AG09309 (cell line): Measurements from ENCODE around the gene REM2.

Experiments
- DNase-seq: peaks from one replicate; pipeline ENCODE4 v3.0.0-alpha.2; 2010; ENCODE audit warnings: low read depth
- H3K4me3 ChIP-seq: 2 replicates; pipeline ENCODE4 v1.5.1; 2011; ENCODE audit warnings: mild to moderate bottlenecking, low read depth, low read length, moderate library complexity; ENCODE audit not compliant: control insufficient read depth
- TF ChIP-seq, protein P1 (sequence below): IDR thresholded peaks from 2 replicates; pipeline ENCODE4 v1.5.1; 2011; ENCODE audit warnings: mild to moderate bottlenecking, low read depth, low read length, inconsistent platforms; ENCODE audit not compliant: insufficient read depth, control insufficient read depth; ENCODE audit errors: missing control alignments

Gene REM2

DNA sequence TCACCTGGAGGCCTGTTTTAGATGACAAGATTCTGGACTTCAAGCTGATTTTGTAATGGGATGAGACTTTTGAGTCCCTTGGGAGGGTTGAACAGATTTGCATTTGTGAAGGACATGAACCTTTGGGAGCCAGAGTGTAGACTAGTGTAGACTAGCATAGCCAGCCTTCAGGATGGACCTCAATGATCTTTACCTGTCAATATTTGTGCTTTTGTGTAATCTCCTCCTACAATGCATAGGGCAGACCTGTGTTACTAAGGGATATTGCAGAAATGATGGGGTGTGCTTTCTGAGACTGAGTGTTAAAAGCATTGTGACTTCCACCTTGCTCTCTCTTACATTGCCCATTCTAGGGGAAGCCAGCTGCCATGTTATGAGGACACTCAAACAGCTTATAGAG is 21.4 kb upstream of the REM2 start:
- no peak for DNase-seq
- TF ChIP-seq, protein P1, sequence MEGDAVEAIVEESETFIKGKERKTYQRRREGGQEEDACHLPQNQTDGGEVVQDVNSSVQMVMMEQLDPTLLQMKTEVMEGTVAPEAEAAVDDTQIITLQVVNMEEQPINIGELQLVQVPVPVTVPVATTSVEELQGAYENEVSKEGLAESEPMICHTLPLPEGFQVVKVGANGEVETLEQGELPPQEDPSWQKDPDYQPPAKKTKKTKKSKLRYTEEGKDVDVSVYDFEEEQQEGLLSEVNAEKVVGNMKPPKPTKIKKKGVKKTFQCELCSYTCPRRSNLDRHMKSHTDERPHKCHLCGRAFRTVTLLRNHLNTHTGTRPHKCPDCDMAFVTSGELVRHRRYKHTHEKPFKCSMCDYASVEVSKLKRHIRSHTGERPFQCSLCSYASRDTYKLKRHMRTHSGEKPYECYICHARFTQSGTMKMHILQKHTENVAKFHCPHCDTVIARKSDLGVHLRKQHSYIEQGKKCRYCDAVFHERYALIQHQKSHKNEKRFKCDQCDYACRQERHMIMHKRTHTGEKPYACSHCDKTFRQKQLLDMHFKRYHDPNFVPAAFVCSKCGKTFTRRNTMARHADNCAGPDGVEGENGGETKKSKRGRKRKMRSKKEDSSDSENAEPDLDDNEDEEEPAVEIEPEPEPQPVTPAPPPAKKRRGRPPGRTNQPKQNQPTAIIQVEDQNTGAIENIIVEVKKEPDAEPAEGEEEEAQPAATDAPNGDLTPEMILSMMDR = no peak
- H3K4me3 ChIP-seq = no peak overlapping the region

DNA sequence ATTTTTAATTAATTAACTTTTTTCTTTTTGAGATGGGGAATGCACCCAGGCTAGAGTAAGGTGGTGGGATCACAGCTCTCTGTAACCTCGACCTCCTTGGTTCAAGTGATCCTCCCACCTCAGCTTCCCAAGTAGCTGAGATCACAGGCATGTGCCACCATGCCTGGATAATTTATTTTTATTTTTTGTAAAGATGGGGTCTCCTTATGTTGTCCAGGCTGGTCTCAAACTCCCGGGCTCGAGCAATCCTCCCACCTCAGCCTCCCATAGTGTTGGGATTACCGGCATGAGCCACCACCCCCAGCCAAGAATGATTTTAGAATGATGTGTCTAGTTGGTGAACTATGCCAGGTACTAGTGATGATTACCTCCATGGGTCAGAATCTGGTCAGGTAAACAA is 18.0 kb upstream of the REM2 start:
- no peak for DNase-seq
- H3K4me3 ChIP-seq = no peak overlapping the region
- TF ChIP-seq, protein P1 = no peak

DNA sequence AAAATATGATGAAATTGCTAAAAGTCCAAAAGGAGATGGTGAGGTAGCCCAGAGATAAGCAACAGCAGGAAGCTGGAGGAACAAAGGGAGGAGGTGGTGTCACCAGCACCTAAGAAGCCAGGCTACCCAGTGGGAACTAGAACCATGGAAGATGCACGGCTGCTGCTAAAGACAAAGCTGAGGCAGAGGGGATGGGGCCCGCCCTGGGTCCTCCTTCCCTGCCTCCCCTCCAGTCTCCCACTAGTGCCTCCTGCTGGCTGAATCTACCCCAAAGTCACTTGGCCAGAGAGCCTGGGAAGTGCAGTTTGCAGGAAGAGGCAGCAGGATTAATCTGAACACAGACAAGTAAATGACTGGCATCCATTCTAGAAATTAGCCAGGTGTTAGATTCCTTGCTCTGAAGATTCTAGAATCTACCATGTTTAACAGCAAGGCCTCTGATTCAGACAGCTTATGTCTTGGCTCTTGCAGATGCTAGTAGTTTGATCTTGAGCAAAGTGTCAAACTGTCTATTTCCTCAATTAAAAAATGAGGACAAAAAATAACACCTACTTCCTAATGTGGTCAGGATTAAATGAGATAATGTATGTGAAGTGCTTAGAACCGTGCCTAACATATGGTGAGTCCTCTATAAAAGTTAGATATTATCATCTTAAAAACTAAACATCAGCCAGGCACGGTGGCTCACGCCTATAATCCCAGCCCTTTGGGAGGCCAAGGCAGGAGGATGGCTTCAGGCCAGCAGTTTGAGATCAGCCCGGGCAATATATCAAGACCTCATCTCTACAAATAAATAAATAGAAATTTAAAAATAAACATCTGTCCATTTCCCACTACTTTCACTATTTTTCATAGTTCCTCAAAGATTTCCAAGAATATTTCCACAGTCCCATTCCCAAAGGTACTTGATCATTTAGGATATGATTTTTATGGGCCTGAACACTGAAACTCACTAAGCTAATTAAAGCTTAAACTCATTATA is 17.3 kb upstream of the REM2 start:
- TF ChIP-seq, protein P1 = peak; percentile 26
- no peak for DNase-seq
- H3K4me3 ChIP-seq = no peak overlapping the region

DNA sequence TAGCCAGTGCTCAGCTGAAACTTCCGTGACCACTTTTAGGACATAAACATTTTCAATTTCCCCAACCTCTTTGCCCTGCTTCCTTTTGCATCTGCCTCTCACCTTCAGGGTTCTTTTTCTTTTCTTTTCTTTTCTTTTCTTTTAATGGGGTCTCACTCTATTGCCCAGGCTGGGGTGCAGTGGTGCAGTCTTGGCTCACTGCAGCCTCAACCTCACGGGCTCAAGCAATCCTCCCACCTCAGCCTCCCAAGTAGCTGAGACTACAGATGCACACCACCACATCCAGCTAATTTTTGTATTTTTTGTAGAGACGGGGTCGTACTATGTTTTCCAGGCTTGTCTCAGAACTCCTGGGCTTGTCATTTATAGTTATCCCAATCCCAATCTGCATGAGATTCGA is 16.1 kb upstream of the REM2 start:
- DNase-seq = no peak
- TF ChIP-seq, protein P1 = no peak
- no peak overlapping the region for H3K4me3 ChIP-seq

DNA sequence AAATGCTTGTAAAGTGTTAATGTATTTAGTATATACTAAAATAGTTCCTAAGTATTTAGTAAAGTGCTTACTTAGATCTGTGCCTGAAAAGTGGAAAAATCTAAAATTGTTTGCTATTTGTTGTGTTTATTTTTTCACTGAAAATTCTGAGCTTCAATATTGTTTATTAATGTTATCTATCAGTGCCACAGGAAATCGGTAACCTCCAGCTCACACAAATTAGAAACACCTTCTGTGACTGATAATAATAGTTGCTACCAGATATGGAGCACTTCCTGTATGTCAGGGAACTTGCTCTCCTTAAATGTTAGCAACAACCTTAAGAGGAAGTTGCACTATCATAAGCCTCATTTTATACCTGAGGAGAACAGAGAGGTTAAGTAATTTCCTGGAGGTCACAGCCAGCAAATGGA is 12.2 kb upstream of the REM2 start:
- no peak for DNase-seq

DNA sequence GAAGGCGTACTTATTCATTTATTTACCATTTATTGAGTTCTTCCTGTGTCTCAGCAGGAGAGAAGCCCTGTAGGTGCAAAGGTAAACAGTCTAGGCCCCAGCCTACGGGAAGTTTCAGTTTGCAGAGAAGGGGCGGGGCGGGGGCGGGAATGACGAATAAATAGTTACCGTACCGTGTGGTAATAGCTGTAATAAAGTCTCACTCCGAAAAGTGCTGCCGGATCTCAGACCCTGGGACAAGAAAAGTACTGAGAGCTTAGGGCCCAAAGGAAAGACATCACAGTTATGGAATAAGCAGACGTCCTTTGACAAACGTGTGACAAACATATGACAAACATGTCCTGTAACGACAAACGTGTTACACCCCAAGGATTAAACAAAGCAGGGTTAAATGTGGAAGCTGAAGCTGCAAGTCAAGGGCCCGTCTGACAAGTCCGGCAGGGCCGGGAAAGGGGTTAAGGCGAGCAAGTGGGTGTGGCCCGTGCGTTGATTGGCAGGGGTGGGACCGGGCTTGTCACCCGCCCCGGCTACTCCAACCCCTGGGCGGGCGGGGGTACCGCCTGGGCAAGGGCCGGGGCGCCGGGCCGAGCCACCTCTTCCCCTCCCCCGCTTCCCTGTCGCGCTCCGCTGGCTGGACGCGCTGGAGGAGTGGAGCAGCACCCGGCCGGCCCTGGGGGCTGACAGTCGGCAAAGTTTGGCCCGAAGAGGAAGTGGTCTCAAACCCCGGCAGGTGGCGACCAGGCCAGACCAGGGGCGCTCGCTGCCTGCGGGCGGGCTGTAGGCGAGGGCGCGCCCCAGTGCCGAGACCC is 11.6 kb upstream of the REM2 start, which contains the start of gene LRP10:
LRP10 (plus strand) TSS at position 517 of the 809 bp plus-strand sequence. CDS start 564 bp downstream, outside the sequence.
- DNase-seq = no peak
- H3K4me3 ChIP-seq = peak within 1 kb of the TSS; percentile 81
- TF ChIP-seq, protein P1 = no peak

More for the DNA sequence above, 12.2 kb upstream of the REM2 start:
- H3K4me3 ChIP-seq = peak overlapping the region; percentile 81
- TF ChIP-seq, protein P1 = no peak
